RWPE2 (cell line): ENCODE results near the gene TMEM256.
A peak's percentile ranks its signal among the peaks of the same experiment; 100 is the strongest.

Source experiments
- ATAC-seq: fragments of 200-7000 bp; cut with Tn5 transposase; 3 replicates; pipeline ENCODE4 v1.9.1; 2021; ENCODE audit warnings: low read depth
- DNase-seq: peaks from one replicate; pipeline ENCODE4 v3.0.0-alpha.2; 2020; ENCODE audit warnings: low spot score
- H3K27ac ChIP-seq: fragments of 450-650 bp; 2 replicates; pipeline ENCODE4 v1.5.1; 2017; ENCODE audit warnings: mild to moderate bottlenecking; ENCODE audit not compliant: poor library complexity, severe bottlenecking
- H3K27me3 ChIP-seq: fragments of 250-450 bp; sonication (Bioruptor Pico); 2 replicates; pipeline ENCODE4 v1.5.1; 2021; ENCODE audit warnings: mild to moderate bottlenecking, moderate library complexity; ENCODE audit not compliant: insufficient read depth, poor library complexity, severe bottlenecking
- H3K36me3 ChIP-seq: fragments of 250-450 bp; sonication (Bioruptor Pico); 2 replicates; pipeline ENCODE4 v1.5.1; 2020; ENCODE audit warnings: low read depth, mild to moderate bottlenecking, moderate library complexity
- H3K4me1 ChIP-seq: fragments of 250-450 bp; sonication (Bioruptor Pico); 2 replicates; pipeline ENCODE4 v1.5.1; 2021; ENCODE audit warnings: mild to moderate bottlenecking, moderate library complexity; ENCODE audit not compliant: insufficient read depth, poor library complexity, severe bottlenecking
- H3K4me3 ChIP-seq: fragments of 250-450 bp; sonication (Bioruptor Pico); 2 replicates; pipeline ENCODE4 v1.5.1; 2021; ENCODE audit warnings: mild to moderate bottlenecking, moderate library complexity; ENCODE audit not compliant: severe bottlenecking
- H3K9me3 ChIP-seq: fragments of 250-450 bp; sonication (Bioruptor Pico); 2 replicates; pipeline ENCODE4 v1.5.1; 2021; ENCODE audit warnings: mild to moderate bottlenecking, moderate library complexity; ENCODE audit not compliant: severe bottlenecking
- CTCF ChIP-seq: fragments of 450-650 bp; IDR thresholded peaks from one replicate; pipeline ENCODE4 v1.5.1; 2017; ENCODE audit warnings: mild to moderate bottlenecking, moderate library complexity; ENCODE audit not compliant: poor library complexity, severe bottlenecking

The TMEM256 gene

GRCh38 chr17:7440113-7440833 is 36.4 kb upstream of the TMEM256 start:
- H3K27me3 ChIP-seq: no peaks in the 10 kb centered on the region
- H3K36me3 ChIP-seq: no peaks in the 10 kb centered on the region
- no peak for ATAC-seq
- TF ChIP-seq CTCF: no peak
- peak overlapping the region; percentile 44 for H3K4me3 ChIP-seq
- DNase-seq: peak; percentile 79
- peak overlapping the region; percentile 82 for H3K27ac ChIP-seq
- H3K4me1 ChIP-seq: peaks cover 19% of the 10 kb centered on the region
- no peaks in the 10 kb centered on the region for H3K9me3 ChIP-seq

- no peak for DNase-seq
Observed at GRCh38 chr17:7439462-7440112, 35.7 kb upstream of the TMEM256 start, which contains the start of gene FGF11. TSS of gene FGF11 (plus strand) at chr17:7439512. CDS start at chr17:7439621, 109 bp downstream.

GRCh38 chr17:7438656-7439460 is 35.0 kb upstream of the TMEM256 start:
- peak overlapping the region; percentile 44 for H3K4me3 ChIP-seq
- ATAC-seq (no peak), DNase-seq (no peak)
- H3K27ac ChIP-seq: peak overlapping the region; percentile 82
- no peak for TF ChIP-seq CTCF
- no peaks in the 10 kb centered on the region for H3K36me3 ChIP-seq
- H3K4me1 ChIP-seq: peaks cover 10% of the 10 kb centered on the region
- no peaks in the 10 kb centered on the region for H3K27me3 ChIP-seq
- H3K9me3 ChIP-seq: no peaks in the 10 kb centered on the region

More at GRCh38 chr17:7439462-7440112, 35.7 kb upstream of the TMEM256 start, which contains the start of gene FGF11:
- TF ChIP-seq CTCF: no peak
- Histone ChIP-seq H3K27me3 (no peaks in the 10 kb centered on the region), H3K9me3 (no peaks in the 10 kb centered on the region), H3K27ac (peak within 1 kb of the TSS; percentile 82), H3K4me3 (peak within 1 kb of the TSS; percentile 44), H3K36me3 (no peaks in the 10 kb centered on the region), H3K4me1 (peaks cover 17% of the 10 kb centered on the region)
- ATAC-seq: no peak

GRCh38 chr17:7437950-7438614 is 34.2 kb upstream of the TMEM256 start:
- Histone ChIP-seq H3K27ac (peak overlapping the region; percentile 82), H3K4me1 (peaks cover 5% of the 10 kb centered on the region), H3K9me3 (no peaks in the 10 kb centered on the region), H3K27me3 (no peaks in the 10 kb centered on the region), H3K36me3 (no peaks in the 10 kb centered on the region), H3K4me3 (peak overlapping the region; percentile 44)
- DNase-seq (peak; percentile 79), ATAC-seq (peak; percentile 30)
- TF ChIP-seq CTCF: no peak
